ENCODE data around the gene PLP1.

PLP1 gene

GRCh38 chrX:103831342-103831802 is 54.7 kb downstream of the PLP1 start:
- DNase-seq: no peak

- DNase-seq: no peak
Observed at GRCh38 chrX:103831803-103832544, 55.3 kb downstream of the PLP1 start, which contains the start of gene RAB9B. TSS of gene RAB9B (minus strand) at chrX:103832257. CDS start at chrX:103825784, 6,473 bp downstream.

- DNase-seq: no peak
Observed at GRCh38 chrX:103839404-103839803, 62.8 kb downstream of the PLP1 start.

All from fibroblast of skin of right quadriceps (primary cell).